GM23338 (cell line): ENCODE data around the gene POMT2. TPM values are rescaled to one million over a fixed set of nuclear protein-coding genes. Genes with fewer than 3 reads are reported as not detected.

Experiments used
- ATAC-seq: fragments of 200-7000 bp; cut with Tn5 transposase; 3 replicates; pipeline ENCODE4 v1.9.1; 2020
- DNase-seq: peaks from one replicate; pipeline ENCODE4 v3.0.0-alpha.2; 2015; ENCODE audit warnings: low spot score
- H2AFZ ChIP-seq: fragments of 200-600 bp; sonication (generic); 2 replicates; pipeline ENCODE4 v1.8.0; 2016; ENCODE audit warnings: antibody characterized with exemption, mild to moderate bottlenecking, moderate library complexity
- H3F3A ChIP-seq: fragments of 200-600 bp; sonication (generic); replicated peaks from 2 replicates; pipeline ENCODE4 v1.8.0; 2017; ENCODE audit warnings: antibody characterized with exemption, mixed run types, low read depth
- H3K27ac ChIP-seq: fragments of 200-600 bp; sonication (generic); 2 replicates; pipeline ENCODE4 v1.6.1; 2016; ENCODE audit warnings: low read depth
- H3K27me3 ChIP-seq: fragments of 200-600 bp; sonication (generic); 2 replicates; pipeline ENCODE4 v1.8.0; 2016; ENCODE audit warnings: mild to moderate bottlenecking, mixed run types, moderate library complexity; ENCODE audit not compliant: insufficient read depth
- H3K36me3 ChIP-seq: fragments of 200-600 bp; sonication (generic); 2 replicates; pipeline ENCODE4 v1.8.0; 2016; ENCODE audit warnings: mild to moderate bottlenecking; ENCODE audit not compliant: insufficient read depth
- H3K4me1 ChIP-seq: fragments of 200-600 bp; sonication (generic); 2 replicates; pipeline ENCODE4 v1.8.0; 2016; ENCODE audit warnings: mild to moderate bottlenecking, moderate library complexity; ENCODE audit not compliant: insufficient read depth
- H3K4me2 ChIP-seq: fragments of 200-600 bp; sonication (generic); 2 replicates; pipeline ENCODE4 v1.7.1; 2017; ENCODE audit warnings: mixed run types
- H3K4me3 ChIP-seq: fragments of 200-600 bp; sonication (generic); 2 replicates; pipeline ENCODE4 v1.6.1; 2016; ENCODE audit warnings: mixed run types
- H3K79me2 ChIP-seq: fragments of 200-600 bp; sonication (generic); replicated peaks from 2 replicates; pipeline ENCODE4 v1.8.0; 2017; ENCODE audit warnings: mild to moderate bottlenecking; ENCODE audit not compliant: insufficient read depth
- H3K9me2 ChIP-seq: fragments of 200-600 bp; sonication (generic); 2 replicates; pipeline ENCODE4 v1.8.0; 2017; ENCODE audit not compliant: insufficient read depth
- H4K20me1 ChIP-seq: fragments of 200-600 bp; sonication (generic); replicated peaks from 2 replicates; pipeline ENCODE4 v1.8.0; 2017; ENCODE audit warnings: mild to moderate bottlenecking; ENCODE audit not compliant: insufficient read depth
- H3K27ac Mint-ChIP-seq: 2 replicates; pipeline ENCODE4 v1.8.0; 2020; ENCODE audit warnings: inconsistent platforms, mild to moderate bottlenecking, moderate library complexity, mixed read lengths
- H3K27me3 Mint-ChIP-seq: 3 replicates; pipeline ENCODE4 v1.8.0; 2022; ENCODE audit warnings: low read depth, mild to moderate bottlenecking, moderate library complexity, mixed read lengths, inconsistent platforms; ENCODE audit not compliant: insufficient read depth, poor library complexity
- H3K36me3 Mint-ChIP-seq: 3 replicates; pipeline ENCODE4 v1.8.0; 2021; ENCODE audit warnings: low read depth, mild to moderate bottlenecking, inconsistent platforms, moderate library complexity, mixed read lengths
- H3K4me1 Mint-ChIP-seq: 3 replicates; pipeline ENCODE4 v1.8.0; 2020; ENCODE audit warnings: mild to moderate bottlenecking, inconsistent platforms, mixed read lengths
- H3K4me3 Mint-ChIP-seq: 3 replicates; pipeline ENCODE4 v1.8.0; 2021; ENCODE audit warnings: moderate library complexity, mild to moderate bottlenecking, inconsistent platforms, mixed read lengths
- H3K9me3 Mint-ChIP-seq: 3 replicates; pipeline ENCODE4 v1.8.0; 2020; ENCODE audit warnings: moderate library complexity, mild to moderate bottlenecking, inconsistent platforms, mixed read lengths
- CREB1 ChIP-seq: fragments of 250-450 bp; sonication (Bioruptor Pico); IDR thresholded peaks from 2 replicates; pipeline ENCODE4 v1.5.0; 2020; ENCODE audit warnings: low read depth, mild to moderate bottlenecking, moderate library complexity
- CTCF ChIP-seq, 2 experiments: fragments of 200-600 bp in 1 of 2; sonication (generic) in 1 of 2; conservative IDR thresholded peaks; 2 replicates each; pipeline versions ENCODE4 v1.5.1 to v1.6.1; 2016 to 2017; ENCODE audit warnings: antibody characterized with exemption in 2 of 2, low read depth in 2 of 2, mild to moderate bottlenecking in 2 of 2, moderate library complexity in 1 of 2
- ETS1 ChIP-seq: IDR thresholded peaks from 2 replicates; pipeline ENCODE4 v1.6.1; 2016; ENCODE audit warnings: antibody characterized with exemption
- EZH2 ChIP-seq: fragments of 200-600 bp; sonication (generic); IDR thresholded peaks from one replicate; pipeline ENCODE4 v1.8.0; 2017; ENCODE audit warnings: antibody characterized with exemption, mild to moderate bottlenecking, low read depth; ENCODE audit not compliant: unreplicated experiment
- EZH2phosphoT487 ChIP-seq: fragments of 200-600 bp; sonication (generic); IDR thresholded peaks from one replicate; pipeline ENCODE4 v1.8.1; 2018; ENCODE audit warnings: antibody characterized with exemption; ENCODE audit not compliant: unreplicated experiment
- JUNB ChIP-seq: IDR thresholded peaks from one replicate; pipeline ENCODE4 v1.6.1; 2016; ENCODE audit warnings: antibody characterized with exemption; ENCODE audit not compliant: unreplicated experiment
- NANOG ChIP-seq: IDR thresholded peaks from 2 replicates; pipeline ENCODE4 v1.6.1; 2016; ENCODE audit warnings: antibody characterized with exemption, borderline replicate concordance
- POLR2AphosphoS5 ChIP-seq: IDR thresholded peaks from 2 replicates; pipeline ENCODE4 v1.6.1; 2016; ENCODE audit warnings: antibody characterized with exemption, low read depth
- STAT1 ChIP-seq: IDR thresholded peaks from one replicate; pipeline ENCODE4 v1.6.1; 2016; ENCODE audit warnings: antibody characterized with exemption; ENCODE audit not compliant: unreplicated experiment
- ZNF114 ChIP-seq: fragments of 250-450 bp; sonication (Bioruptor Pico); IDR thresholded peaks from 2 replicates; pipeline ENCODE4 v1.5.0; 2020; ENCODE audit warnings: mild to moderate bottlenecking, moderate library complexity
- ZNF331 ChIP-seq: fragments of 250-450 bp; sonication (Bioruptor Pico); IDR thresholded peaks from 2 replicates; pipeline ENCODE4 v1.5.0; 2020; ENCODE audit warnings: low read depth, mild to moderate bottlenecking, moderate library complexity
- polyA plus RNA-seq: library from polyadenylated mRNA; unstranded; fragments of >200 nt; fragmentation: Nextera tagmentation; extraction: Ambion mirVana; gene quantifications from 2 replicates; pipeline ENCODE4 v1.2.1, GENCODE V29; 2016
- total RNA-seq: library from RNA; depleted of rRNA; stranded (reverse); fragments of >200 nt; shearing (Covaris generic); gene quantifications from 2 replicates; pipeline ENCODE4 v1.2.3, GENCODE V29; 2014

Gene POMT2
- total and polyA plus RNA-seq, 2 experiments from 2014 or later: 24.3 to 29.9 TPM

- H2AFZ ChIP-seq: no peak overlapping the region
- no peak overlapping the region for H3K4me2 ChIP-seq
- ATAC-seq (no peak), DNase-seq (no peak)
- Mint-ChIP-seq H3K27ac (no peak overlapping the region), H3K9me3 (no peaks in the 10 kb centered on the region), H3K36me3 (no peaks in the 10 kb centered on the region), H3K27me3 (peaks cover 9% of the 10 kb centered on the region), H3K4me1 (no peaks in the 10 kb centered on the region), H3K4me3 (no peak overlapping the region)
- no peaks in the 10 kb centered on the region for H3K79me2 ChIP-seq
- no peaks in the 10 kb centered on the region for H3K4me1 ChIP-seq
- no peaks in the 10 kb centered on the region; the same call in 1 of the 2 replicates for H4K20me1 ChIP-seq
- no peaks in the 10 kb centered on the region for H3K9me2 ChIP-seq
- H3K27ac ChIP-seq: no peak overlapping the region
- no peaks in the 10 kb centered on the region for H3K36me3 ChIP-seq
- no peaks in the 10 kb centered on the region for H3K27me3 ChIP-seq
- TF ChIP-seq CTCF (conservative IDR thresholded peaks at IDR 0.05; ENCODE audit: low read depth in 2 of 2): no peak
- no peak for TF ChIP-seq POLR2AphosphoS5
- TF ChIP-seq EZH2phosphoT487: no peak
- TF ChIP-seq CREB1: no peak
- no peak for TF ChIP-seq STAT1
- TF ChIP-seq ZNF114: no peak
- TF ChIP-seq ETS1: no peak
- no peak for TF ChIP-seq ZNF331 (CRISPR knock-in tag)
- no peak for TF ChIP-seq JUNB
- no peak overlapping the region for H3K4me3 ChIP-seq
- no peaks in the 10 kb centered on the region for H3F3A ChIP-seq
These were observed 72.0 kb downstream of the POMT2 start for GRCh38 chr14:77248666-77249065.

- no peaks in the 10 kb centered on the region for H3K9me2 ChIP-seq
- no peak overlapping the region for H2AFZ ChIP-seq
- ATAC-seq (no peak), DNase-seq (no peak)
- no peaks in the 10 kb centered on the region for H3K27me3 ChIP-seq
- H3K36me3 ChIP-seq: no peaks in the 10 kb centered on the region
- no peaks in the 10 kb centered on the region for H3F3A ChIP-seq
- peaks cover 11% of the 10 kb centered on the region for H3K27me3 Mint-ChIP-seq
- no peaks in the 10 kb centered on the region for H3K4me1 Mint-ChIP-seq
- no peak overlapping the region for H3K4me2 ChIP-seq
- TF ChIP-seq ZNF331 (CRISPR knock-in tag) (no peak), NANOG (no peak), ETS1 (no peak), POLR2AphosphoS5 (no peak), EZH2 (no peak), CREB1 (no peak)
- no peak overlapping the region for H3K4me3 ChIP-seq
- H3K36me3 Mint-ChIP-seq: no peaks in the 10 kb centered on the region
- H3K27ac Mint-ChIP-seq: no peak overlapping the region
- no peak overlapping the region for H3K4me3 Mint-ChIP-seq
- H3K9me3 Mint-ChIP-seq: no peaks in the 10 kb centered on the region
- no peak overlapping the region for H3K27ac ChIP-seq
- no peaks in the 10 kb centered on the region for H3K79me2 ChIP-seq
- no peaks in the 10 kb centered on the region for H3K4me1 ChIP-seq
- H4K20me1 ChIP-seq: no peaks in the 10 kb centered on the region; the same call in 1 of the 2 replicates
These were observed 73.9 kb downstream of the POMT2 start for GRCh38 chr14:77246784-77247183.
